ENCODE measurements around the gene FERMT3. TPM values are rescaled to one million over a fixed set of nuclear protein-coding genes. Genes with fewer than 3 reads are reported as not detected.

FERMT3 gene
- polyA plus RNA-seq, 1 experiment, result 1.9 TPM

DNA sequence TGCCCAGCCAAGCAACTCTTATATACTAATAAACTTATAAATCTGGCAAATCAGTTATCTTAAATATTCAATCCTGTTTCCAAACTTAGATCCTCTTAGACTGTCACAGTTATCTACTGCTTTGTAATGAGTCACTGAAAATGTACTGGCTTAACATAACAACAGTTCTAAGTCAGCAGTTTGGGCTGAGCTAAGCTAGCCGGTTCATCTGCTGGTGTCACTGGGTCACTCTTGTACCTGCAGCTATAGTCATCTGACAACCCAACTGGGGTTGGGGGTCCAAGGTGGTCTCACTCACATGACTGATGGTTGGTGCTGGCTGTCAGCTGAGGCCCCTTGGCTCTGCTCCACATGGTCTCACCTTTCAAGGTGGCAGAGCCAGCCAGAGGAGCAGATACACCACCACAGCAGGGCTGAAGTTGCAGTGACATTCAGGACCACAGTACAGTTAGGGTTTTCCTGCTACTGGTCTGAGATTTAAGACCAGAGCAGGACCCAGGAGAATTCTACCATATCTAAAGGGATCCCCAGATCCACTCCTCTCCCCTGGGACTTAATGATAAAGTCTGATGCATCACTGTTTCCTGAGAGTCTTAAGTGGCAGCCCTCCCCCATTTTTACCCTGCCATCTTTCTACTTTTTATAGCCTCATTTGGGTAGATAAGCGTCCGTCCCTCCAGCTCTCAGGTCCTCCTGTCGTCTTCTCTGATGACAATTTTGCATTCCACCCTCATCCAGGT lies 32.7 kb upstream of the FERMT3 start:
- no peak for TF ChIP-seq CTCF (IDR thresholded peaks at IDR 0.05; ENCODE audit: insufficient read depth, low read depth, low read length)
- CTCF ChIA-PET, result no interaction called here
- no peak for DNase-seq (ENCODE audit: low read depth)
- POLR2A ChIA-PET, result no interaction called here
- Histone ChIP-seq H3K36me3 (ENCODE audit: control insufficient read depth, insufficient read depth, low read length) (no peaks in the 10 kb centered on the region), H3K4me3 (ENCODE audit: low read depth, low read length) (no peak overlapping the region), H3K27me3 (ENCODE audit: control insufficient read depth, insufficient read depth, low read length) (no peaks in the 10 kb centered on the region)

GRCh38 chr11:64176751-64177150 lies 29.8 kb upstream of the FERMT3 start:
- TF ChIP-seq CTCF (IDR thresholded peaks at IDR 0.05; ENCODE audit: insufficient read depth, low read depth, low read length), result no peak
- Histone ChIP-seq H3K36me3 (ENCODE audit: control insufficient read depth, insufficient read depth, low read length) (no peaks in the 10 kb centered on the region), H3K4me3 (ENCODE audit: low read depth, low read length) (no peak overlapping the region), H3K27me3 (ENCODE audit: control insufficient read depth, insufficient read depth, low read length) (no peaks in the 10 kb centered on the region)
- POLR2A ChIA-PET, result no interaction called here
- no peak for DNase-seq (ENCODE audit: low read depth)
- CTCF ChIA-PET, result no interaction called here

DNA sequence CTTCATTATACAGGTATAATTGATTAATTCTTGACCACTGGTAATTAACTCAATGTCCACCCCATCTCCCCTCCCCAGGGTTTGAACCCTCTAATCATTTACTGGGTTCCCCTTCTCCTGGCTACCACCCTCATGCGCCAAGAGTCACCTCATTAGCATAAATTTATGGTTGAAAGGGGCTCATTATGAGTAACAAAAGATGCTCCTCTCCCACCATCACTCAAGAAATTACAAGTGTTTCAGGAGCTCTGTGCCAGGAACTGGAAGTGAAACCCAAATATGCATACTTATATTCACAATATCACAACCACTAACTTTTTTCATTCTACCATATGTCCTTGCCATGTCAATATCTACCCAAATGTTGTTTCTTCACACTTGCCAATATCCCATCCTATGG lies 28.3 kb upstream of the FERMT3 start:
- ChIA-PET CTCF (no interaction called here), POLR2A (no interaction called here)

GRCh38 chr11:64178951-64179639 lies 27.4 kb upstream of the FERMT3 start:
- no peaks in the 10 kb centered on the region for H3K27me3 ChIP-seq (ENCODE audit: control insufficient read depth, insufficient read depth, low read length)
- ChIA-PET POLR2A (no interaction called here), CTCF (no interaction called here)
- H3K36me3 ChIP-seq (ENCODE audit: control insufficient read depth, insufficient read depth, low read length), result no peaks in the 10 kb centered on the region
- no peak overlapping the region for H3K4me3 ChIP-seq (ENCODE audit: low read depth, low read length)
- TF ChIP-seq CTCF (IDR thresholded peaks at IDR 0.05; ENCODE audit: insufficient read depth, low read depth, low read length), result no peak
- no peak for DNase-seq (ENCODE audit: low read depth)

More for the DNA sequence above, 28.3 kb upstream of the FERMT3 start:
- no peak for DNase-seq (ENCODE audit: low read depth)
- Histone ChIP-seq H3K27me3 (ENCODE audit: control insufficient read depth, insufficient read depth, low read length) (no peaks in the 10 kb centered on the region), H3K4me3 (ENCODE audit: low read depth, low read length) (no peak overlapping the region), H3K36me3 (ENCODE audit: control insufficient read depth, insufficient read depth, low read length) (no peaks in the 10 kb centered on the region)
- no peak for TF ChIP-seq CTCF (IDR thresholded peaks at IDR 0.05; ENCODE audit: insufficient read depth, low read depth, low read length)

GRCh38 chr11:64180891-64181290 lies 25.6 kb upstream of the FERMT3 start:
- DNase-seq (ENCODE audit: low read depth), result no peak
- Histone ChIP-seq H3K4me3 (ENCODE audit: low read depth, low read length) (no peak overlapping the region), H3K36me3 (ENCODE audit: control insufficient read depth, insufficient read depth, low read length) (no peaks in the 10 kb centered on the region), H3K27me3 (ENCODE audit: control insufficient read depth, insufficient read depth, low read length) (no peaks in the 10 kb centered on the region)
- CTCF ChIA-PET, result interaction anchor here (0.8 to 1.4 kb wide), 2 partner anchors 120 to 180 kb away, joined by 3 to 4 read pairs; no protein-coding TSS in a partner anchor
- POLR2A ChIA-PET, result no interaction called here
- no peak for TF ChIP-seq CTCF (IDR thresholded peaks at IDR 0.05; ENCODE audit: insufficient read depth, low read depth, low read length)
